ENCODE measurements around the gene TNXB. TPM values are rescaled to one million over a fixed set of nuclear protein-coding genes. Genes with fewer than 3 reads are reported as not detected.

TNXB gene
- total RNA-seq, 1 experiment from 2014 or later = 11.5 TPM

DNA sequence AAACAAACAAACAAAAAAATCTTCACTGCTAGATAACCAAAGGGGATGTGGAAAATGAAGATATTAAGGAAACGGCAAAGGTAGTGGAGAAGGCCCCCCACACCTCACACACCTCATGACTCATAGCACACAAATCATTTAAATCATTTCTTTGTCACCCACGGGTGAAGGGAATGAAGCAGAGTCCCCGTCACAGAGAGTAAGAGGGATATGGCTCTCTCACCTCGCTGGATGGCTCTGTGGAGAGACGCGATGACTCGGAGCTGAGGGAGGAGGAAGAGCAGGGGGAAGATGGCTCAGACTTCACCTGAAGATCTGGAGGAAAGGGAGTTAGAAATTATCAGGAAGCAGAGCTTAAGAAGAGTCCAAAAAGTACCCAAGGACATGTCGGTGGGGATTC, 17.7 kb upstream of the TNXB start:
- TF ChIP-seq, protein P1, sequence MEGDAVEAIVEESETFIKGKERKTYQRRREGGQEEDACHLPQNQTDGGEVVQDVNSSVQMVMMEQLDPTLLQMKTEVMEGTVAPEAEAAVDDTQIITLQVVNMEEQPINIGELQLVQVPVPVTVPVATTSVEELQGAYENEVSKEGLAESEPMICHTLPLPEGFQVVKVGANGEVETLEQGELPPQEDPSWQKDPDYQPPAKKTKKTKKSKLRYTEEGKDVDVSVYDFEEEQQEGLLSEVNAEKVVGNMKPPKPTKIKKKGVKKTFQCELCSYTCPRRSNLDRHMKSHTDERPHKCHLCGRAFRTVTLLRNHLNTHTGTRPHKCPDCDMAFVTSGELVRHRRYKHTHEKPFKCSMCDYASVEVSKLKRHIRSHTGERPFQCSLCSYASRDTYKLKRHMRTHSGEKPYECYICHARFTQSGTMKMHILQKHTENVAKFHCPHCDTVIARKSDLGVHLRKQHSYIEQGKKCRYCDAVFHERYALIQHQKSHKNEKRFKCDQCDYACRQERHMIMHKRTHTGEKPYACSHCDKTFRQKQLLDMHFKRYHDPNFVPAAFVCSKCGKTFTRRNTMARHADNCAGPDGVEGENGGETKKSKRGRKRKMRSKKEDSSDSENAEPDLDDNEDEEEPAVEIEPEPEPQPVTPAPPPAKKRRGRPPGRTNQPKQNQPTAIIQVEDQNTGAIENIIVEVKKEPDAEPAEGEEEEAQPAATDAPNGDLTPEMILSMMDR (conservative IDR thresholded peaks at IDR 0.05; ENCODE audit: low read depth, low read length) = no peak
- no peak for TF ChIP-seq EZH2 (IDR thresholded peaks at IDR 0.05; ENCODE audit: borderline replicate concordance, low read depth, low read length, poor library complexity, severe bottlenecking)
- Histone ChIP-seq H3K9me3 (ENCODE audit: low read depth, low read length, poor library complexity, severe bottlenecking) (no peaks in the 10 kb centered on the region), H3K36me3 (ENCODE audit: insufficient read depth, low read length, poor library complexity, severe bottlenecking) (peaks cover 18% of the 10 kb centered on the region), H3K27me3 (replicated peaks; ENCODE audit: insufficient read depth, low read depth, low read length, poor library complexity) (no peaks in the 10 kb centered on the region), H3K4me3 (ENCODE audit: low read depth, low read length, poor library complexity, severe bottlenecking) (peak overlapping the region; percentile 89), H3K4me1 (ENCODE audit: insufficient read depth, low read length, poor library complexity, severe bottlenecking) (peaks cover 21% of the 10 kb centered on the region), H3K27ac (ENCODE audit: low read depth, low read length, poor library complexity, severe bottlenecking) (peak overlapping the region; percentile 97)
- POLR2A ChIA-PET (ENCODE audit: low non-redundant PET) = no interaction called here
- intact Hi-C loops (cut with micrococcal nuclease; ENCODE audit: unreplicated experiment) = no loop called here
- CTCF ChIA-PET = no interaction called here
- DNase-seq (ENCODE audit: low spot score) = no peak
- BruUV-seq (replicated peaks) = no TSS peak

DNA sequence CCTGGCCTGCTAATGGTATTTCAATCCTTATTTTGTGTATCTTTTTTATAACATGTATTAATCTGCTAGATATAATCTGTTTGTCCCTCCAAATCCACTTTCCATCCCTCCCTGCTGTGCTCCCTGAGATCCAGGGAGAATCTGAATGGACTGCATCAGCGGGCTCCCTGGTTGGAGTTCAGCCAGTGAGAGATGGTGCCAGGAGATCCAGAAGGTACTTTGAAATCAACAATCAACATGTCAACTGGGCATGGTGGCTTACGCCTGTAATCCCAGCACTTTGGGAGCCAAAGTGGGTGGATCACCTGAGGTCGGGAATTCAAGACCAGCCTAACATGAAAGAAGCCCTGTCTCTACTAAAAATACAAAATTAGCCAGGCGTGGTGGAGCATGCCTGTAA, 14.5 kb upstream of the TNXB start:
- Histone ChIP-seq H3K27me3 (replicated peaks; ENCODE audit: insufficient read depth, low read depth, low read length, poor library complexity) (no peaks in the 10 kb centered on the region), H3K36me3 (ENCODE audit: insufficient read depth, low read length, poor library complexity, severe bottlenecking) (peaks cover 25% of the 10 kb centered on the region), H3K27ac (ENCODE audit: low read depth, low read length, poor library complexity, severe bottlenecking) (no peak overlapping the region), H3K4me3 (ENCODE audit: low read depth, low read length, poor library complexity, severe bottlenecking) (no peak overlapping the region), H3K4me1 (ENCODE audit: insufficient read depth, low read length, poor library complexity, severe bottlenecking) (peaks cover 12% of the 10 kb centered on the region), H3K9me3 (ENCODE audit: low read depth, low read length, poor library complexity, severe bottlenecking) (no peaks in the 10 kb centered on the region)
- CTCF ChIA-PET = no interaction called here
- POLR2A ChIA-PET (ENCODE audit: low non-redundant PET) = no interaction called here
- no TSS peak for BruUV-seq (replicated peaks)
- TF ChIP-seq EZH2 (IDR thresholded peaks at IDR 0.05; ENCODE audit: borderline replicate concordance, low read depth, low read length, poor library complexity, severe bottlenecking) = no peak
- TF ChIP-seq, protein P1 (conservative IDR thresholded peaks at IDR 0.05; ENCODE audit: low read depth, low read length) = no peak
- intact Hi-C loops (cut with micrococcal nuclease; ENCODE audit: unreplicated experiment) = no loop called here
- no peak for DNase-seq (ENCODE audit: low spot score)

DNA sequence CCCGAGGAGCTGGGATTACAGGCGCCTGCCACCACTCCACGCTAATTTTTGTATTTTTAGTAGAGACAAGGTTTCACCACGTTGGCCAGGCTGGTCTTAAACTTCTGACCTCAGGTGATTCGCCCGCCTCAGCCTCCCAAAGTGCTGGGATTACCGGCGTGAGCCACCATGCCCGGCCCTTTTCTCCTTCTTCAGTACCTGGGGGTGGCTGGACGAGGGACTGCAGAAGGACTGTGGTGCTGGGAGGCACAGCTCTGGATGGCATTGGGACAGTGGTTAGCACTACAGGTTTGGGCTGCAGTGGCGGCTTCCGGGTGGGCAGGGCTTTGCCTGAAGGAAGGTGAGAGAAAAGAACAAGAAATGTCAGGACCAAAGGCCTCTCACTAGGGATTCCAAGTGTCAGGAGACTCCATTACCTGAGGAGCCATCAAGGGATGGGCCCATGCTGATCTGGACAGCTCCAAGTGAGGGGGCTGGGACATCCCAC, 11.5 kb upstream of the TNXB start:
- no TSS peak for BruUV-seq (replicated peaks)
- POLR2A ChIA-PET (ENCODE audit: low non-redundant PET) = no interaction called here
- Histone ChIP-seq H3K9me3 (ENCODE audit: low read depth, low read length, poor library complexity, severe bottlenecking) (no peaks in the 10 kb centered on the region), H3K4me1 (ENCODE audit: insufficient read depth, low read length, poor library complexity, severe bottlenecking) (no peaks in the 10 kb centered on the region), H3K4me3 (ENCODE audit: low read depth, low read length, poor library complexity, severe bottlenecking) (no peak overlapping the region), H3K27ac (ENCODE audit: low read depth, low read length, poor library complexity, severe bottlenecking) (no peak overlapping the region), H3K36me3 (ENCODE audit: insufficient read depth, low read length, poor library complexity, severe bottlenecking) (peaks cover 39% of the 10 kb centered on the region), H3K27me3 (replicated peaks; ENCODE audit: insufficient read depth, low read depth, low read length, poor library complexity) (no peaks in the 10 kb centered on the region)
- CTCF ChIA-PET = no interaction called here
- no peak for DNase-seq (ENCODE audit: low spot score)
- TF ChIP-seq, protein P1 (conservative IDR thresholded peaks at IDR 0.05; ENCODE audit: low read depth, low read length) = no peak
- no peak for TF ChIP-seq EZH2 (IDR thresholded peaks at IDR 0.05; ENCODE audit: borderline replicate concordance, low read depth, low read length, poor library complexity, severe bottlenecking)
- intact Hi-C loops (cut with micrococcal nuclease; ENCODE audit: unreplicated experiment) = no loop called here
